Stimulated activated CD4-positive, alpha-beta T cell treated with anti-CD3 and anti-CD28 coated beads, Interleukin-1b, Interleukin-23, amount 100 ng/mL, for 4 hours (primary cell): ENCODE results near the gene CLEC16A.
"Not testable (repeated sequence)": the region's sequence is repeated elsewhere in the genome, so short reads cannot be mapped to it uniquely, and the experiment has no call there.

ENCODE experiments used
- DNase-seq, 2 donors: peaks; one replicate each; pipeline ENCODE4 v3.0.0-alpha.2; 2020; ENCODE audit warnings: low read depth in 2 of 2

The CLEC16A gene

DNA sequence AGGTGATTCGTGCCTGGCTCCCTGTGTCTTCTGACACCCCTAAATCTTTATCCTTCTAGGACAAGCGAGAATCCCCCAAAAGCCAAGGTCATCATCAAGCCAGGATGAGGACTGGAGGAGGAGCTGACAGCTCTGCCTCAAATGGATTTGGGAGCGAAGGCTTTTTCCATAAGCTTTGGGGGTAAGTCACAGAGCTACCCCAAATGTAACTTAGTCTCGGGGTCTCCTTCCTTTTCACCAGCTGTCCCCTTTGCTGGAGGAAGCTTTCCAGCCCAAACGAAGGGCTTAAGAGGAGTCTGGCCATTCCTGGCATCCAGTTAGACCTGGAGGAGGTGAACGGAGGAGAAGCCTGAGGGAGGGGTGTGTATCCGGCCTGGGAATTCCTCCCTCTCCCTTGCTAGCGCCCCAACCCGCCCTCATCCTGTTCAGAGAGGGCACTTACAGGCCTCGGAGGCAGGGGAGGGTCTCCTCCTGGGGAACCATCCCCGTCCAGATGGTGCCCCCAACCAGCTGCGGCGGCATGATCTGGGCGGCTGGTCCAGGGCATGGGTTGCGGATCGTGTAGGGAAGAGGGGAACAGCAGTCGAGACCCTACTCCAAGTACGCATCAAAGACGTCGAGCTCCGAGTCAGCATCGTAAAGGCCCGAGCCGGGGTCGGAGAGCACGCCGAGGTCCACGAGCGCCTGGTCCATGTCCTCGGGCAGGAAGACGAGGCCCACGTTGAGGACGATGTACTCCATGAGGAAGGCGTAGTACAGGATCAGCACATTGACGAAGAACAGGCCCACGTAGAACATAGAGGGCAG lies 3.0 kb upstream of the CLEC16A start:
- no peak for DNase-seq

DNA sequence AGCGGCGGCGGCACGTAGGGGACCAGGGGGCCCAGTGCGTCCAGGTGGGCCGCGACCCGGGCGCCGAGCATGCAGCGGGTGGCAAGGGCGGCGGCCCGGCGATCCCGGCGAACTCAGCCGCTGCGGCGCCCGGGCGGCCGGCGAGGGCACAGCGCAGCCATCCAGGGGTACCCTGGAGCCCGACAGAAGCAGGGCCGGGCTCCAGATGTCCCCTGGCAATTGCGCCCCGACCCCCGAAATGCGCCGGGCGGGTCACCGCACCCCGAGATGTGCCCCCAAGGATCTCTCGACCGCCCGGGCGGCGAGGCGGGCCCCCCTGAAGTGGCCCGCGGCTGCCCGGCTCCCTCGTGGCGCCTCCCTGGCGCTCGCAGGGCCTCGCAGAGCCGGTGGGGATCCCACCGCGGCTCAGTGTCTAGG lies 2.4 kb upstream of the CLEC16A start:
- DNase-seq = not testable (repeated sequence)

DNA sequence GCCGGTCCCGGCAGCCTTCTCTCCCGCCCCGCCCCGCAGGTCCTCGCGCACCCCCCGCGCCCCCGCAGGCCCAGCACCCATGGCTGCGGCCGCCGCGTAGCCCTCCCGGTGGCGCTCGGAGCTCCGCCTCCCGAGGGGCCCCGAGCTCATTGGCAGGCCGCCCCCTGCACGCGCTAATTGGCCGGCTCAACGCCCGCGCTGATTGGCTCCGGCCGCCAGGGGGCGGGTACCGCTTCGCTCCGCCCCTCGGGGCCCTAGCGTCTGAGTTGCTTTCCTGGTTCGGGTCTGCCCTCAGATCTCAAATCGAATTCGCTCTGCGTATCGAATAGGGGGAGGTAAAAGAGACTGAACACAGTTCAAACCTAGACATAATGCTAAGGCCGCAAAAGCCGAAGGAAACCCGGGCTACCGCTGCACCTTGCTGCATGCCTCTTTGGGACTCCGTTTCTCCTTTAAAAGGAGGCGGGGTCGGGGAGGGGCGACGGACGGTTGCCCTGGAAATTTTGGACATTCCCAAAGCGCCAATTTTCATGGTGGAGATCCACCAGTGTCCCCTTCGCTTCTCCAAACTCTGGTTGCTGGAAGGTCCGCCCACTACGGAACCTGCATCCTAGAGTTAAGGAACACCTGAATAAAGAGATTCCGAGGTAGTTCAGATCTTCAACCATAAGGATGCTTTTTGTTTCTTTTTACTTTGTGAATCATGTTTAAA lies 1.9 kb upstream of the CLEC16A start, which contains the start of gene DEXI:
Gene DEXI (minus strand): TSS at position 117 of the 712 bp plus-strand sequence. CDS start 463 bp downstream, outside the sequence.
- DNase-seq = peak; percentile 89 to 94

DNA sequence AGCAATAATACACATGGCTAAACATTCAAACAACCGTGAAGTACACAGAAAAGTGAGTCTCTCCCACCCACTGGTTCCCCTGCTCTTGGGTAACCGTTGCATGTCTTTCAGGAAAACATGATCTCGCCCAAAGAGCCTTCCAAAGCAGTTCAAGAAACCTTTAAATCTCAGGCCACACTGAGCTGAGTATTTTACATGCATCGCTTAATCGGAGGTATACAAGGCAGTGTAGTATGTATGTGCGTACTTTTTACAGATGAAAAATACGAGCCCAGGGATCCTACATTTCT lies 1.4 kb upstream of the CLEC16A start:
- DNase-seq = no peak

DNA sequence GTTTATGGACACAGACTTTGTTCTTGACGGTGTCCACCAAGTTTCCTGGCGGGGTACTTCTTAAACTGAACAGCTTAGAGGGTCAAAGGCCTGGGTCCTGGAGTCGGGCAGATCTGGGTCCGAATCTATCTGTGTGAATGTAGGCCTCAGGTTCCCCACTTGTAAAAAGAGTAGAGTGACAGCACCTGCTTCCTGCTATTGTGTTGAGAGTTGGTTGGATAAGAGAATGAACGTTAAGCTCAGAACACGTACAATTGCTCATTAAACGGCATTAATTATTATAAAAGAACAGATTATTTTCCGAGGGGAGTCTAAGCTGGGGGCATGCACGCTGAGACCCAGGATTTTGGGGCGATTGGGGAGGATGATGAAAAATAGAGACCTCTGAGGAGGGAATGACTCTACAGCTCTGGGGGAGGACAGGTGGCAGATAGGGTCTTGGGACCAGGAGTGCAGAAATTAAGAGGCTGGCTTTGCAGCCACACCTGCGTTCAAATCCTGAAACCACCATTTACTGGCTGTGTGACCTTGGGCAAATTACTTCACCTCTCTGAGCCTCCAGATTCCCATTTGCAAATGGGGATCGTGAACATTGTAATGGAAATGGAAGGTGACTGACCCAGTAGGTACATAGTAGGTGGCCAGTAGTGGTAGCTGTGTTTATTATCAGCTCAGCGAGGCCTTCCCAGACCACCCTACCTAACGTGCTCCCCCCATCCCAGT lies 862 bp downstream of the CLEC16A start:
- DNase-seq = no peak

DNA sequence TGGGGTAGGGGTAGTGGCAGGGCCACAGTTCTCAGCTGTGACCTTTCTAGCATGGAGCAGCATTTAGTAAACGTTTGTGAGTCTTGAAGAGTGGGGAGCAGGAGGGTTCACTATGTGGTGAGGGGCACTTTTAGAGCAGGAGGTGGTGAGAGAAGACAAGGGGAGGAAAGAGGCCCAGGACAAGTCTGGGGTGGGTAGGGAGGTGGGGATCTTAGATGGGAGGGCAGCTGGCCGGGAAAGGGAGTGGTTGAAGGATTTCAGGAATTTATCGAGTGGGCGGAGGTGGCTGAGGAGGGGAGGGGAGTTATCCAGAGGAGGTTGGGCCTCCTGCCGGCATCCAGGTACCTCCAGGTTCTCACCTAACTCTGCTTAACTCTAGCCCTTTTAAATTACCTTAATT lies 1.9 kb downstream of the CLEC16A start:
- DNase-seq = no peak

DNA sequence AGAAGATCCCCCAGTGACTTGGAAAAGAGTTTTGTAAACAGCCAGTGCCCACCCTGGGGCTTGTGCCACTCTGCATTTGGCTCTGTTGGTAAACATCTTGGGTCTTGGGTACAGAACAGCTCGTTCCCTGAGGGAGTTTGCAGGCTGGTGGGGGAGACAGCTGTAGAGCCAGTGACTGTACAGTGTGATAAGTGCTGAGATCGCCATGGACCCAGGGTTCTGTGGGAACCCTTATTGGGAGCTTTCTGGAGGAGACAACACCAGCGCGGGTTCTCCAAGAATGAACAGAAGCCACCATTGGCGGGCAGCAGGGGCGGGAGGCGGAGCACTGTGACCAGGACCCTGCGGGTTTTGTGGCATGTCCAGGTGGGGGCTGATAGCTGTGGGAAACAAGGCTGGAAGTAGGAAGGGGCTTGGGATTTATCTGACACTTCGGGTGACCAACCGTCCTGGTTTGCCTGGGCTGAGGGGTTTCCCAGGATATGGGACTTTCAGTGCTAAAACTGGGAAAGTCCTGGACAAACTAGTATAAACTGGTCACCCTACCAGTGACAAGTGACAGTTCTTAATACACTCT lies 2.9 kb downstream of the CLEC16A start:
- DNase-seq = no peak

DNA sequence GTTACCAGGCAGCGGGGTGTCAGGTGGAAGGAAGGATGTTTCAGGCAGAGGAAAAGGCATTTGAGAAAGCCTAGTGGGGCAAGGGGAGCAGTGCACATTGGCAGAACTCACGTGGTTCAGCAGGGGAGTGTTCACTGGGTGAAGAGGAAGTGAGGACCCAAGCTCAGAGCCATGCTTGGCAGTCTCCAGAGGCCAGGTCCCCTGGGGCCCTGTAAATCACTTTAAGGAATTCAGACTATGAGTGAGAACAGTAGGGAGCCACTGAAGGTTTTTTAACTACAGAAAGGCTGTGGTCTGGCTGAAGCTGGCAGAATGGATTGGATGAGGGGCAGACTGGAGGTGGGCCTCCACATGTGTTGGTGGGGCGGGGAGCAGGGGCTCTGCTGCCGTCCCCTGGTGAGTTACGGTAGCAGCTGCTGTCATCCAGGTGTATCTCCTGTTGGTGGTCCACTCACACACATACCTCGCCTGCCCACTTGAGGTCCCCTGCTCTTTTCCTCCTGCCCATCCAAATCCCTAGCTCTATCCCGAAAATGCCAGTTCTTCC lies 5.1 kb downstream of the CLEC16A start:
- no peak for DNase-seq

DNA sequence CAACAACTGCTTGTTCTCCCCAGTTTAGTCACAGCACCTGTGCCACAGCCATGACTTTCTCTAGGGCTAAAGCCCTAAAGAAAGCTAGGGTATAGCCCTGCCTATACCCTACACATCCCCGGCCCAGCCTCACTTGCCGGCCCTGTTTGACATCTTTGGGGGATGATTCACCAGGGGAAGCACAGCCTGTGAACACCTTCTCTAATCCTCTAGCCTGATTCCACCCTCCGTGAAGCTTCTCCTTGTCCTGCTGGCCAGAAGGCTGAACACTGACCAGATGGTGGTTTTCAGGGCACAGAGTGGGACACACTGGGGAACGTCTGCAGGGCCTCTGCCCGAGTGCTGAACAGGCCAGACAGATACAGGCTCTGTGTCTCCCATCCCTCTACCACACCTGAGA lies 6.0 kb downstream of the CLEC16A start:
- no peak for DNase-seq

DNA sequence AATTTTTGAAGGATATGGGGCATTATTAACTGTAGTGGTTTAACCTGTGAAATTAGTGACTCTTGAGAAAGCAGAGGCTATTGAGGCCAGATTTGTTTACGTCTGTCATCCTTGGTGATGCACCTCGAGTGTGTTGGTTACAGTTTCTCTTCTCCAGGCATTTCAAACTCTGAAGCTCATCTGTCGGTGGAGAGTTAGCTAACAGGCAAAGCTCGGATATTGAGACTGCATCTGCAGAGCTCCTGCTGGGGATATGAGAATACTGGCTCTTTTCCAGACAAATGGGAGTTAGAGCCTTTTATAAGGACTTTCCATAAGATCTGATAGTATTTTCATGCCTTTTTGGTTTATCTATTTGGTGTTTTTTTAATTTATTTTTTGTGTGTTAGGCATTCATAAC lies 6.7 kb downstream of the CLEC16A start:
- no peak for DNase-seq

DNA sequence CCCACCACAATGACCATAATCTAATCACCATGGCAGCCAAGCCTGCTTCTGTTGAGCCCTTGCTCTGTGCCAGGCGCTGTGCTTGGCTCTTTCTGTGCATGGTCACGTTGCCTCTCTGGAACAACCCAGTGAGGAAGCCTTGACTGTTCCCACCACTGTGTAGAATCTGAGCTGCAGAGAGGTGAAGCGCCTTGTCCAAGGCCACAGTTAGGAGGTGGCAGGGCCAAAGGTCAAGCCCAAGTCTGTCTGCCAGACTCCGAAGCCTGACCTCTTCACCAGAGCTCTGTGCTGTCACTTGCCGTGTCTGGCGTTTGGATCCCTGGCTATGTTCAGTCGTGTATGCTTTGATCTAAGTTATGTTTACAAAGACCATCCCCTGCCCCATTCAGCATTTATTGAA lies 10.5 kb downstream of the CLEC16A start:
- no peak for DNase-seq

DNA sequence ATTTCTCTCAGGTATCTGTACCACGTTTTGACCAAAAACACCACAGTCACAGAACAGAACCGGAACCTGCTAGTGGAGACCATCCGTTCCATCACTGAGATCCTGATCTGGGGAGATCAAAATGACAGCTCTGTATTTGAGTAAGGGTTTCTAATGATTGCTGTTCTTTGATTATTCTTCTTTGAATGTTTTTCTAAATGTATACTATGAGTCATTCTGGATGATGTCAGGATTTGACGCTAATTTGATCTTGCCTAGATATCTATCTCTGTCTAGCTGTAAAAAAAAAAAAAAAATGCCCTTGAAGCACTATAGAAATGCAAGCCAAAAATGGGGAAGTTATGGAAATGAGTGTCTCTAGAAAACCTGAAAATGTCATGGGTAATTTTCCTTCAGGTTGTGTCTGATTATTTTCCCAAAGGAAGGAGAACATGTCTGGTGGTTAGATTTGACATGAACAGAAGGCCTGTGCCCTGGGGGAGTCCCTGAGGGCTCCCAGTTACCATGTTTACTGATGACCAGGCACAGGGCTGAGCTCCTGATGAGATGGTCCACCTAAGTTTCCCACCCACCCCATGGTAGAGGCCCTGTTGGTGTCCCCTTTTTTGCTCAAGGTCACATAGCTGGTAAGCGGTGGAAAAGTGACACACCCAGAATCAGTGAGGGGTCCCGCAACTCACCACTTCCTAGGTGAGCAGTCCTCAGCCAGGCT lies 13.6 kb downstream of the CLEC16A start:
- no peak for DNase-seq

DNA sequence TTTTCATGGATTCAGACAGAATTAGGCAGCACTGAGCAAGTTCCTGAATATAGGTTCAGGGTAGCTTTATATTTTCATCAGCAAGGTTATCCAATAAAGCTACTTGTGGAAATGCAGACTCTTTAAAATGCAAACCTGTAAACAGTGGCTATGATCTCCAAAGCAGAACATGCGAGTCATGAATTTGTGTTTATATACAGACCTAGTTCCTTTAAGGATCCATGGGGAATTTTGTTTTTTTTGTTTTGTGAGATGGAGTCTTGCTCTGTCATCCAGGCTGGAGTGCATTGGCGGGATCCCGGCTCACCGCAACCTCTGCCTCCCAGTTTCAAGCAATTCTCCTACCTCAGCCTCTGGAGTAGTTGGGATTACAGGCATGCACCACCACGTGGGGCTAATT lies 14.8 kb downstream of the CLEC16A start:
- DNase-seq = no peak

DNA sequence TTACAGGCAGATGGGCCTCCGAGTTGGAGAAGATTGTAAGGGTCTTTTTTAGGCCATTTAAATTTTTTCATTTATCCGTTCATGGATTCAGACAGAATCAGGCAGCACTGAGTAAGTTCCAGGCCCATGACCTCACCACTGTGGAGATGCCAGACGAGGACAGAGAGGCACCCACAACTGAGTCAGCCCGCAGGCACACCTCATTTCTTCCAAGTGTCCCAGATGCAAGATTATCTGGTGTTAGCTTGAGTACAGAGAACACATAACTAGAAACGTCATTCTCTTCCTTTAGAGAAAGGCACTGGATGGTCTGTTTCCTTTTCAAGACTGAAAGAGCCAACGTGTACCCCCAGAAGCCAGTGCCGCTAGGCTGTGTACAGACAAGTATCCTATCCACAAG lies 16.9 kb downstream of the CLEC16A start:
- DNase-seq = no peak

DNA sequence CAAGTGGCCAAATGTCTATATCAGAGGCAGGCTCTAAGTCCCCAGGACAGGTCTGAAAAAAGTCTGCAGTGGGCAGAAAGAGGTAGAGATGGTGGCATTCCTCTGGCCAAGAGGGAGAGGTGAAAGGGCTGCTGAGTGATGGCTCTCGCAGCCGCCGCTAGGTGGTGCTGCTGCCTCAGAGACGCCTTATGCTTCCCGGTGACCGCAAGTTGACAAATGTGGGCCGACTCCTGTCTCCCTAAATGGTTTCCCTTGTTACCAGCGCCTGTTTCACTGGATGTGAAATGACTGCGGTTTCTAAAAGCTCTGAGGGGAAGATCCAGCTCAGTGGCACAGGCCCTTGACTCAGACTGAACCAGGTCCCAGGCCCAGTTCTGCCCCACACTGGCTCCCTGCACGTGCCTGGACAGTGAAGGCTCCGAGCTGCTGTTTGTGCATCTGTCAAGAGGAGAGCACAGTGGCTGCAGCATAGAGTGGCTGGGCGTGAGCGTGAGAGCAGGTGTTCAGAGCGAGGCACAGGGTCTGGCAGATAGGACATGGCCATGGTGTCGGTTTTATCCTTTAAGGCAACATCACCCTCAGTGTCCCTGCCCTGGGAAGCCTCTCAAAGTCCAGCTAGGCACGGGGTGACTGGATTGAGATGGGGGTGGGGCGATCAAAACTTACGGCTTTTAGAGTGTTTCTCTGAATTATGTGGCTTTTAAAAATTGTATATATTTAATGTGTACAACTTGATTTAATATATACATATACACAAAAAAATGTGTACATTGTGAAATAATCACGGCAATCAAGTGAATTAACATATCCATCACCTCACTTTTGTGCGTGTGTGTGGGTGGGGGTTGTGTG lies 19.9 kb downstream of the CLEC16A start:
- DNase-seq = peak; percentile 79 to 82

DNA sequence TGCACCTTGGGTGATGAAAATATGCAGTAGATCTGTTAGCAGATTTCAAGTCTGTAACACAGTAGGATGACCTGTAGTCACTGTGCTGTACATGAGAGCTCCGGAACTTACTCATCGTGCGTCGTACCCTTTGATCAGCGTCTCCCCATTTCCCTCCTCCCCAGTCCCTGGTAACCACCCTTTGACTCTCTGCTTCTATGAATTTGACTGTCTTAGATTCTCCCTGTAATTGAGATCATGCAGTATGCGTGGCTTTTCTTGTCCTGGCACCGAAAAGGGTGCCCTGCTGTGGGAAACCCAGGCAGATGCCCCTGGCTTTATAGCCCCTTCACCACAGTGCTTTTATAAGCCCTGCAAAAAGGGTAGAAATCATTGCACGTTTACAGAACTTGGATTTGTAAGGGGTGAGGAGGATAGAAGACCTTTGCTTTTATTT lies 20.5 kb downstream of the CLEC16A start:
- DNase-seq = peak; percentile 27 to 47

DNA sequence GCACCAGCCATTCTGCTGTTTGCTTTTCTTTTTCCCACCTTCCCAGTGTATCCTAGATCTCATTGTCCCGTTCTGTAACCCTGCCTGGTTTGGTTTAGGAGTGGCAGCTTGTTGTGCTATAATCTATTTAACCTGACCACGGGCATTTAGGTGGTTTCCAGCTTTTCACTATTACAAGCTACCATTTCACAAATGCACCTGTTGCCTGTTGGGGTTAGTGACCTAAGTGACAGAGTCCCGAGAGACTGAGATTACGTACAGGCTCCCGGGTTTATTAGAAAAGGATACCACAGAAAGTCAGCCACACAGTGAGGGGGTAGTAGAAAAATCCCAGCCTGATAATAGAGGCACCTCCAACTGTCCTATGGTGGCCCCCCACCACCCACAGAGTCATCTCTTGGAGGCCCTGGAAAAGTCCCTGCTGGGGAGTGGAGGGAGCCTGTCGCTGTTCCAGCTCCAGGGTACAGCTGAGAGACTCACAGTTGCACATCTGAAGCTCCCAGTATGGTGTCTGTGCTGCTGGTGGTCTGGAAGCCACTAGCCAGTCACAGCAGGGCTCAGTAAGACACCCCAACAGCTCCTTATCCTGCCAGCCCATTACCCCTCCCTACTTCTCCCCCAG lies 21.2 kb downstream of the CLEC16A start:
- DNase-seq = no peak

DNA sequence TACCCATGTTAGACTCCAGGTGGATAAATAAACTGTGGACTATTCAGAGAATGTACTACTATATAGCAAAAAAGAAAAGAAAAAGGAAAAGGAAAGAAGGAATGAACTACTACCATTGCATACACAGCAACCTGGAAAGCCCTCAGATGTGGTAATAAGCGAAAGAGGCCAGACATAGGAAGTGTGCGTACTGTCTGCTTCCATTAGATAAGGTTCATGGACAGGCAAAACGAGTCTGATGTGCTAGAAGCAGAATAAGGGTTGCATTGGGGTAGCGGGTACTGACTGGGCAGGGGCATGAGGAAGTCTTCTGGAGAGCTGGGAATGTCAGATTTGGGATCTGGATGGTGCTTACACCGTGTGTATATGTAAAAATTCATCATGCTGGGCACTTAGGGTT lies 21.8 kb downstream of the CLEC16A start:
- DNase-seq = no peak

DNA sequence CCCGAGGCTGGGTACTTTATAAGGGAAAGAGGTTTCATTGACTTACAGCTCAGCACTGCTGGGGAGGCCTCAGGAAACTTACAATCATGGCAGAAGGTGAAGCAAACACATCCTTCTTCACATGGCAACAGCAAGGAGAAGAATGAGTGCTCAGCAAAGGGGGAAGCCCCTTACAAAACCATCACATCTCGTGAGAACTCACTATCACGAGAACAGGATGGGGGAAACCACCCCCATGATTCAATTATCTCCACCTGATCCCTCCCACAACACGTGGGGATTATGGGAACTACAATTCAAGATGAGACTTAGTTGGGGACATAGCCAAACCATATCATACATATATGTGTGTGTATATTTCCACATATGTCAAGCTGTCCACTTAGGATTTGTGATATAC lies 22.2 kb downstream of the CLEC16A start:
- not testable (repeated sequence) for DNase-seq

DNA sequence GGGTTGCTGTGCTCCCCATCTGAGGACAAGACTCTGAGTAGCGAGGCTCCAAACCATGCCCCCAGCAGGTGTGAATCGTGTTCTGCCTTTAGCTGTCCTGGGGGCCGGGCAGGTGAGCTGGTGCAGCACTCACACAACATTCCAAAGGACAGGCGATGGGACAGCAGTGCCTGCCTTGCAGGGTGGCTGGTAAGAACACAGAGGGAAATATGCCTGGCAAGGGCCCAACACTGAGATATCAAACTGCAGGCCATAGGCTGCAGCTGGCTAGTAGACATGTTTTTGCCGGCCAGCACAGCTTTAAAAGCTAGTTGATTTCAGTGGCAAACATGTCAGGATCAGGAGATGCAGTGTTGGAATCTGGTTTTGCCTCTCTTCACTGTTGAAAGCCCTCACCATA lies 23.6 kb downstream of the CLEC16A start:
- no peak for DNase-seq
